GM18873 (cell line): Measurements from ENCODE around the gene DENND1A.
"Not testable (repeated sequence)": the region's sequence is repeated elsewhere in the genome, so short reads cannot be mapped to it uniquely, and the experiment has no call there.

Experiments used
- ATAC-seq: cut with Tn5 transposase; IDR thresholded peaks from one replicate; pipeline ENCODE4 v1.9.1; 2021; ENCODE audit warnings: mild to moderate bottlenecking, moderate library complexity, moderate number of reproducible peaks; ENCODE audit not compliant: unreplicated experiment, low FRiP score

The DENND1A gene

DNA sequence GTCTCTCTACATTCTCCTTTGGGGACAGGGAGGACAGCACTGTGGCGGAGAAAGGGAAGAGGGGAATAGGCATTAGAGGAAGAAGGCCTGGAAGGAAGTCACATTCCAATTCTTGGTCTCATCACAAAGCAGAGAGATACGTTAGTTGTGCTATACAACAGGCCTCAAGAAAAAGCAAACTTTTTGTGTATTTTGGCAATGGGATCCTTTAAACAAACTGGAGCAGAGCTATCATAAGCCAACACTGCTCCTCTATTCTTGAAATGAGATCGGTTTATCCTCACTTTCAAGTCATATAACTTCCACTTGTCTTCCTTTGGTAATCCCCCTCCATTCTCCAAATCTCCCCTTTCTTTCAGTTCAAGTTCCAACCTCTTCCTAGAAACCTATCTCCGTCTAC, 6.5 kb downstream of the DENND1A start:
- ATAC-seq, result no peak

DNA sequence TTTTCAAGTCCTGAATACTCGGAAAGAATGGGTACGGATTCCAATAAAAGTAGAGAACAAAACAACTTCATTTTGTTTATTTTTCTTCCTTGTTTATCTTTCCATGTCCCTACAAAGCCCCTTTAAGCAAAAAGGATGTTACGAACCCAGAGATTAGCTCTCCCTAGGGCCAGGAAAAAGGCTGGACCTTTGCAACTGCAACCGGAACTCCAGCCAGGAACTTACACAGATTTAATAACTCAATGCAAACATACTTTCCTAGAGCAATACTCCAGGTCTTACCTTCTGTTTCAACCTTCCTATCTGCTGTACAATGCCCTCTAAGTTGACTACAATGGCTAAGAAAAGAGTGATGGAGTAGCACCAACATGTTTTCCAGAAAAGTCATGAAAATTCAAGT, 7.0 kb downstream of the DENND1A start:
- ATAC-seq, result no peak

- ATAC-seq, result no peak
Observed at GRCh38 chr9:123922431-123922830, 7.5 kb downstream of the DENND1A start.

DNA sequence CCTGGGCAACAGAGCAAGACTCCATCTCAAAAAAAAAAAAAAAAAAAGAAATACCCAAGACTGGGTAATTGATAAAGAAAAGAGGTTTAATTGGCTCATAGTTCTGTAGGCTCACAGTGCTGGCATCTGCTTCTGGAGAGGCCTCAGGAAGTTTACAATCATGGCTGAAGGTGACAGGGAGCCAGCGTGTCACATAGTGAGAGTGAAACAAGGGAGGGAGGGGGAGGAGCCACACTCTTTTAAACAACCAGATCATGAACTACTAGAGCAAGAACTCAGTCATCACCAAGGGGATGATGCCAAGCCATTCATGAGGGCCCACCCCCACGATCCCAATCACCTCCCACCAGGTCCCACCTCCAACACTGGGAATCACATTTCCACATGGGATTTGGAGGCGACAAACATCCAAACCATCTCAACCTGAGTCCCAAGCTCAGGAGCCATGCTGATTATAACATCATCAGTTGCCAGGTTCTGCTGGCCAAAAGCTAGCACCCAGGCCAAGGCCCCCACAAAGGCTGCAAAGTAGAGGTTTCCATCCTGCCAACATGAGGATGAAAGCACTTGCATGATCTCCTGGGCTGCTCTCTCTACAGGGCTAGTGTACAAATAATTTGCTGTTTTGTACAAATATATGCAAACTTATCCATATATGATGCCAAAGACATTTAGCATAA, 15.3 kb downstream of the DENND1A start:
- ATAC-seq, result no peak

DNA sequence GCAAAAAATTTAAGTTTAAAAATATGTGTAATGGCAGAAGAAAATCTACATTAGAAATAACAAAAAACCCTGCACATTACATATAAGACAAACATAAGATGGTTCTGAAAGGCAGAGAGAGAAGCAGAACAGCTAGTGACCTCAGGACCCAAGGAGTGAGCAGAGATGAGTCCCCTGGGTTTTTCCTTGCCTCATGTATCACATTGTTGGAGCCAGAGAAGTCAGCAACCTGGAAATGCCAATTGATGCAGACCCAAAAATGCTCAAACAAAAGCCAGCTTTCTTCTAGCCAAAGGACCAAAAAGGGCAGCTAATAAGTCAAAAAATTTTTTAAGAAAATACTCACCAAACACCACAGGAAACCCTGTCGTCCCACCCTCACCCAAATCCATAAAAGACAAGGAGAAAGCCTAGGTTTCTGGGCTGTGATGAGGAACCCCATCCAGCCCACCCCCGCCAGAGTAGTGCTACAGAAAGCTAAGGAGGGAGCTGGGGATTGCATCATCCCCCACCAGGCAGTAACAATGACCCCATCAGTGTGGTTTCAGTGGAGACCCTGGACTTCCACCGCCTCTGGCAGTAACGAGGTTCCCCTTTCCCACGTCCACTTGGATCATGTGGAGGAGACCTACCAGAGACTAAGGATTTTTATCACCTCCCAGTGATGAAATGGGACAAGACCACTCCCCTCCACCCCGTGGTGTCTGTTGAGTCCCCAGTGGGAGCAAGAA, 17.6 kb downstream of the DENND1A start:
- no peak for ATAC-seq

GRCh38 chr9:123911024-123911423, 18.9 kb downstream of the DENND1A start:
- ATAC-seq, result no peak

DNA sequence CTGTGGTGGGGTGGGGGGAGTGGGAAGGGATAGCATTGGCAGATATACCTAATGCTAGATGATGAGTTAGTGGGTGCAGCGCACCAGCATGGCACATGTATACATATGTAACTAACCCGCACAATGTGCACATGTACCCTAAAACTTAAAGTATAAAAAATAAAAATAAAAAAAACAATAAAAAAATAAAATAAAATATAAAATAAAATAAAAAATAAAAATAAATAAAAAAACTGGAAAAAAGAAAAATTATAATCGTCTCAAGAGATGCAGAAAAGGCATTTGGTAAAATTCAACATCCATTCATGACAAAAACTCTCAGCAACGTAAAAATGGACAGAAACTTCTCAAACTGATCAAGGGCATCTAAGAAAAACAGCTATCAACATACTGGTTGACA, 20.7 kb downstream of the DENND1A start:
- not testable (repeated sequence) for ATAC-seq

- not testable (repeated sequence) for ATAC-seq
Observed at GRCh38 chr9:123903550-123903949, 26.4 kb downstream of the DENND1A start.

DNA sequence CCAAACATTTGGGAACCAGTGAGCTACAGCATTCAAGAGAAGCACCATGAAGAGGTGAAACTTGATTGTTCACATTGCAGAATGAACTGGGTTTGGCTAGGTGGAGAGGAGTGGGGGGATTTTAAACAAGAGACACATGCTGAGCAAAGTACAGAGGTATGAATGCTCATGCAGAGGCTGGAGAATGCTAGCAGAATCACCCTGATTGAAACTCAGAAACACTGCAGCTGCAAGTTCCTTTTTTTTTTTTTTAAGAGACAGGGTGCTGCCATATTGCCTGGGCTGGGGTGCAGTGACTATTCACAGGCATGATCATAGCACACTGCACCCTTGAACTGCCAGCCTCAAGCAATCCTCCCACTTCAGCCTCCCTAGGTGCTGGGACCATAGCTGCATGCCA, 35.1 kb downstream of the DENND1A start:
- no peak for ATAC-seq

- ATAC-seq, result no peak
Observed at GRCh38 chr9:123893831-123894460, 36.0 kb downstream of the DENND1A start.

GRCh38 chr9:123893115-123893514, 36.8 kb downstream of the DENND1A start:
- ATAC-seq, result no peak

DNA sequence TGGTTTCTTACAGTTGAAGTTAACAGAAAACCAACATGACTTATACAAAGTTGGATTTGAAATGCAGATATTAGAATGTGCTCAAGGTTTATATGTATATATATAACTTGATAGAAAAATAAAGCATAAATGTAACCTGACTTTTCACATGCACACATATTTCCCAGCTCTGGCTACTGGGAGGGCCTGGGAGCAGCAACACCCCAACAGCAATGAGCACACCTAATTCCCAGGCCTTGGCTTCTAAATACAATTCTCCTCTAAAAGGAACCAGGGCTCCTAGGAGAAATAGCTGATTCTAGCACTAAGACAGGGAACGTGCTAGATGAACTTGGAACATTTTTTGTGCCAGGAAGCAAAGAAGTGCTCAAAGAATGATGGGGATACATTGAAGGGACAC, 42.1 kb downstream of the DENND1A start:
- ATAC-seq, result no peak

DNA sequence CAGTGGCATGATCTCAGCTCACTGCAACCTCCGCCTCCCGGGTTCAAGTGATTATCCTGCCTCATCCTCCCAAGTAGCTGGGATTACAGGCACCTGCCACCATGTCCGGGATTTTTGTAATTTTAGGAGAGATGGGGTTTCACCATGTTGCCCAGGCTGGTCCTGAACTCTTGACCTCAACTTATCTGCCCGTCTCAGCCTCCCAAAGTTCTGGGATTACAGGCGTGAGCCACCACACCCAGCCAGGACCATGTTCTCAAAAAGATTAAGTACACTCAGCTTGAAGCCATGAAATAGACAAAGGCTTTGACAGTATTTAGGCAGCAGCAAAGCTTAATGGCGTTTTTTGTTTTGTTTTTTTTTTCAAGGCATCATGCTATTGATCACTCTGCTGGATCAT, 44.1 kb downstream of the DENND1A start:
- not testable (repeated sequence) for ATAC-seq

DNA sequence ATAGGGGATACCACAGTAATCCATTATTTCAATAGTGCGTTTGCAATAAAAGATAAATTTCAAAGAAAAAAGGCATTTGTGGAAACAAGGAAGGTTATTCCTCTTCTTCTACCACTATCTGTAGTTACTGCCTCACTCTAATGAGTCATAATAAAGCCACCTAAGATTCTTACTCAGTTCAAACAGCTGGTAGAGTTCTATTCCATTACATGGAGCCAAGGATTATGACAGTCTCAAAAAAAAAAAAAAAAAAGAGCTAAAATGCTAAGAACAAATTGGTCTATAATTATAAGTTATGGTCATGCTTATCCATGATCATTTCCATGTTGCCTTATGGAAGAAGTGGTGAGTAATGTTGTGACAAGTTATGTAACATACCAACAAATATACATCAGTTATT, 46.3 kb downstream of the DENND1A start:
- no peak for ATAC-seq

- ATAC-seq, result no peak
Observed at GRCh38 chr9:123881604-123882003, 48.3 kb downstream of the DENND1A start.

DNA sequence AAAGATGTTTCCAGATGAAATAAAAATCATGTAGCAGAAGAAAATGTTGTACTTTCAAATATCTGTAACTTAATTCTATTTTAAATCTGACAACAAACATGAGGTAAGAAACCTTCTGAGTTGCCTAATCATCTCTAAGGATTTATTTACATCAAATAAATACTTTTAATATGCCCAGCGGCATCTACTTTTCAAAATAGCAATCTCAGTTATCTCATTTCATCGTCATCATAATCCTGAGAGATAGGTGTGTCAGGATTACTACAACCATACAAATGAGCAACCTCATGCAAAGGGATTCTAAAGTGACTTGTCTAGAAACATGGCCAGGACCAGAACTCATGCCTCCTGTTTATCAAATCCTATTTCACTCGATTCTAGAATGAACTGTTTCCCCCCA, 49.5 kb downstream of the DENND1A start:
- ATAC-seq, result no peak

- no peak for ATAC-seq
Observed at GRCh38 chr9:123876750-123877149, 53.2 kb downstream of the DENND1A start.

DNA sequence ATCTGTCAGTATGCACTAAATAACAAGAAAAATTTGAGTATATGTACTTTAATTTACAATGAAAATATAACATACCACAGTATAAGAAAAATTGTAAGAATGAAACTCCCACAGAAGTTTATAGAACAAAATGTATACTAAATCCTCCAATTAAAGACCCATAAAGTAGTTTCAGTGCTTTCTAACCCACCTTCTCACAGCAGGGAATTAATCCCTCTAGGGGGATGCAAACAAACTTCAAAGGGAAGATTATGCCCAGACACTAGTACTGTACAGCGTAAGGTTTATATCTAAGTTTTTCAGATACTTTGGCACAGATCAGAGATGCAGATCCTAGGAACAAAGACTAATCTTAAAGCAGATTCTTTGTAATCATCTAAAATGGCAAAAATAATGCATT, 57.2 kb downstream of the DENND1A start:
- ATAC-seq, result no peak

GRCh38 chr9:123871781-123872180, 58.1 kb downstream of the DENND1A start:
- no peak for ATAC-seq

- ATAC-seq, result no peak
Observed at GRCh38 chr9:123868002-123868401, 61.9 kb downstream of the DENND1A start.

DNA sequence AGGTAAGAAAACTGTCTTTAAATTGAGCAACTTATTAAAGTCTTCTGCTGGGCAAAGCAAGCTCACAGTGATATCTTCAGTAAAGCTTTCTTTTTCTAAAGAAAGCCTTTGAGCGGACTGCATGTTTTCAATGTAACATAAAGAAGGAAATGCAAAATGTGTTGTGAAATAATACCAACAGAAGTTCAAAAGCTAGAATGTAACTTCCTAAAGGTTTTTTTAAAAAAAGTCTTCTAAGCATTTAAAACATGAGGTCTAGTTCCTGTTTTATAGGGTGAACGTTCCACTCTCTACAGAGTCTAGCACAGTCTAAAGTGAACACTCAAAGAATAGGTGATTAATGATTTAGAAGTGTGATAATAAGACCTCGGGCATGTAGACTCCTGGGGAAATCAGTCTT, 62.9 kb downstream of the DENND1A start:
- ATAC-seq, result no peak

GRCh38 chr9:123866497-123866896, 63.4 kb downstream of the DENND1A start:
- ATAC-seq, result no peak
